ENCODE data around the gene KCNMB3. TPM values are rescaled to one million over a fixed set of nuclear protein-coding genes. Genes with fewer than 3 reads are reported as not detected.
"Not testable (repeated sequence)": the region's sequence is repeated elsewhere in the genome, so short reads cannot be mapped to it uniquely, and the experiment has no call there.

KCNMB3 gene
- total and polyA plus RNA-seq, 2 of the 8 experiments (the other 6 are each of a cell fraction or from before 2014, with no cell fraction given) = 1.7 to 2.0 TPM

- H3K36me3 ChIP-seq (ENCODE audit: control insufficient read depth in 2 of 4, insufficient read depth in 4 of 4, low read length in 3 of 4); FAIRE-seq; H3K4me1 ChIP-seq (replicated peaks in 1 of 4; ENCODE audit: control insufficient read depth in 3 of 4, insufficient read depth in 4 of 4, low read length in 3 of 4); H3K4me2 ChIP-seq (ENCODE audit: insufficient read depth in 1 of 2, low read depth in 2 of 2, low read length in 2 of 2); H3K27ac ChIP-seq (ENCODE audit: low read depth, low read length); H2BK12ac ChIP-seq (ENCODE audit: low read depth, low read length); H3K27me3 ChIP-seq (replicated peaks in 1 of 4; ENCODE audit: control insufficient read depth in 3 of 4, extremely low read depth in 1 of 4, insufficient read depth in 3 of 4, low read length in 3 of 4); H3K56ac ChIP-seq (replicated peaks; ENCODE audit: insufficient read length, low read depth, low read length); H3K9me3 ChIP-seq (ENCODE audit: insufficient read depth in 2 of 2, low read depth in 1 of 2, low read length in 1 of 2); H2AK5ac ChIP-seq (ENCODE audit: low read depth, low read length); H2BK120ac ChIP-seq (replicated peaks; ENCODE audit: low read depth, low read length); H3K4ac ChIP-seq (replicated peaks; ENCODE audit: insufficient read length, low read depth, low read length); H3K79me1 ChIP-seq (ENCODE audit: low read depth, low read length); H2AFZ ChIP-seq (ENCODE audit: low read length); H4K20me1 ChIP-seq (replicated peaks in 1 of 2; ENCODE audit: control insufficient read depth in 1 of 2, insufficient read depth in 2 of 2, low read length in 2 of 2); H3K18ac ChIP-seq (ENCODE audit: extremely low read depth, low read length); H3K23me2 ChIP-seq (ENCODE audit: low read depth, low read length); DNase-seq (ENCODE audit: low read depth in 1 of 2, low spot score in 2 of 2); H2BK20ac ChIP-seq (ENCODE audit: low read length); POLR2A ChIA-PET (ENCODE audit: partially characterized antibody); H3K14ac ChIP-seq (ENCODE audit: insufficient read length); H3K4me3 ChIP-seq (ENCODE audit: extremely low read depth in 1 of 4, insufficient read depth in 2 of 4, low read depth in 3 of 4, low read length in 4 of 4); H4K8ac ChIP-seq (ENCODE audit: extremely low read depth, insufficient read depth, low read length); H3K9ac ChIP-seq (replicated peaks in 1 of 4; ENCODE audit: extremely low read depth in 1 of 4, low read depth in 3 of 4, low read length in 3 of 4); H3K79me2 ChIP-seq (ENCODE audit: control insufficient read depth in 1 of 2, insufficient read depth in 2 of 2, low read length in 2 of 2); H4K91ac ChIP-seq (replicated peaks; ENCODE audit: insufficient read length, low read length); H3K23ac ChIP-seq (ENCODE audit: insufficient read length); H2BK15ac ChIP-seq (ENCODE audit: low read length); H2BK5ac ChIP-seq (ENCODE audit: low read depth, low read length); H4K5ac ChIP-seq (ENCODE audit: insufficient read length, low read depth, low read length): not testable (repeated sequence)
- CTCF ChIA-PET (ENCODE audit: partially characterized antibody) = interaction anchor here (0.8 kb wide), 1 partner anchor 13 kb away, joined by 4 read pairs; no protein-coding TSS in a partner anchor
- 86% methylated on average over 2 of the region's 2 CpGs; no CpG with 5 or more reads in 1 of the 2 experiments for WGBS, 2 experiments (ENCODE audit: extremely low coverage in 1 of 2, insufficient coverage in 1 of 2, insufficient read length in 1 of 2, insufficient replicate concordance in 2 of 2, low coverage in 1 of 2, low lambda C conversion rate in 2 of 2, missing lambda C conversion rate in 1 of 2)
Measured at GRCh38 chr3:179274434-179274833, 23.5 kb upstream of the KCNMB3 start.
